ENCODE data around the gene C1QTNF6. TPM values are rescaled to one million over a fixed set of nuclear protein-coding genes. Genes with fewer than 3 reads are reported as not detected.

The C1QTNF6 gene
- total RNA-seq, 1 experiment from 2014 or later, result 15.2 TPM

DNA sequence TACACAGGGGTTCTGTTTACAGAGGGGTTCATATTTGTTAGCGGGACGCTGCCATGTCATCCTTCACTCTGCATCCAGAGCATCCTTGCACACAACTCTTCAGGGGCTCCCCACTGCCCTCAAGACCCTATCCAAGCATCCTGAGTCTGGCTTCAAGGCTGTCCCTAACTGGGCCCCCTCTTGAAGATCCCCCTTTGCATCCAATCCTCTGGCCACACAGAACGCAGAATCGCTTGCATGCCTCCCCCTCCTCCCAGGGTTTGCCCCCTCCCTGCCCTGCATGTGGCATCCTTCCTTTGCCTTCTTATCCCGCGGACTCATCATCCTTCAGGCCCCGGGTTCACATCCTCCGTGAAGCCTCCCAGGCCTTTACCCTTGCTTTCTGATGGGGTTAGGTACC is 18.6 kb downstream of the C1QTNF6 start:
- H3K36me3 ChIP-seq (ENCODE audit: control insufficient read depth in 1 of 2, insufficient read depth in 2 of 2, low read length in 2 of 2), result no peaks in the 10 kb centered on the region
- ChIA-PET CTCF (no interaction called here), POLR2A (no interaction called here), RAD21 (ENCODE audit: low non-redundant PET in 1 of 2, low total read pairs in 2 of 2, uncharacterized antibody in 2 of 2, unreplicated experiment in 2 of 2) (no interaction called here)
- ATAC-seq, result no peak
- BruUV-seq (replicated peaks), result no TSS peak
- H3K27me3 ChIP-seq (ENCODE audit: insufficient read depth, low read length), result no peaks in the 10 kb centered on the region
- H3K9me2 ChIP-seq (ENCODE audit: insufficient read depth), result no peaks in the 10 kb centered on the region
- DNase-seq (ENCODE audit: low read depth, low spot score), result no peak
- peaks cover 0 to 21% of the 10 kb centered on the region in 2 experiments; a peak in 2 of 4 replicates for H3K4me1 ChIP-seq (ENCODE audit: control insufficient read depth in 1 of 2, insufficient read depth in 2 of 2, low read length in 2 of 2)
- H3K9ac ChIP-seq (ENCODE audit: low read length), result no peak overlapping the region
- intact Hi-C loops (cut with micrococcal nuclease), result no loop called here
- H2AFZ ChIP-seq (ENCODE audit: low read depth, low read length, poor library complexity, severe bottlenecking), result no peak overlapping the region
- H3K9me3 ChIP-seq (ENCODE audit: control insufficient read depth in 1 of 2, insufficient read depth in 1 of 2, low read depth in 1 of 2, low read length in 2 of 2), result no peaks in the 10 kb centered on the region
- no peak overlapping the region for H3K27ac ChIP-seq (ENCODE audit: low read depth, low read length)
- H4K20me1 ChIP-seq (ENCODE audit: insufficient read depth), result no peaks in the 10 kb centered on the region
- TF ChIP-seq POLR2A (IDR thresholded peaks at IDR 0.05; ENCODE audit: borderline replicate concordance, extremely low read depth, insufficient read depth, insufficient read length) (no peak), POLR2AphosphoS5 (IDR thresholded peaks at IDR 0.05; ENCODE audit: low read depth, low read length) (no peak), FOSL1 (IDR thresholded peaks at IDR 0.05; ENCODE audit: low read depth) (no peak), SRF (IDR thresholded peaks at IDR 0.05; ENCODE audit: low read depth) (no peak), EZH2 (IDR thresholded peaks at IDR 0.05) (no peak), JUND (IDR thresholded peaks at IDR 0.05) (no peak)
- TF ChIP-seq, protein P1, sequence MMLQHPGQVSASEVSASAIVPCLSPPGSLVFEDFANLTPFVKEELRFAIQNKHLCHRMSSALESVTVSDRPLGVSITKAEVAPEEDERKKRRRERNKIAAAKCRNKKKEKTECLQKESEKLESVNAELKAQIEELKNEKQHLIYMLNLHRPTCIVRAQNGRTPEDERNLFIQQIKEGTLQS (IDR thresholded peaks at IDR 0.05), result no peak
- TF ChIP-seq, protein P2, sequence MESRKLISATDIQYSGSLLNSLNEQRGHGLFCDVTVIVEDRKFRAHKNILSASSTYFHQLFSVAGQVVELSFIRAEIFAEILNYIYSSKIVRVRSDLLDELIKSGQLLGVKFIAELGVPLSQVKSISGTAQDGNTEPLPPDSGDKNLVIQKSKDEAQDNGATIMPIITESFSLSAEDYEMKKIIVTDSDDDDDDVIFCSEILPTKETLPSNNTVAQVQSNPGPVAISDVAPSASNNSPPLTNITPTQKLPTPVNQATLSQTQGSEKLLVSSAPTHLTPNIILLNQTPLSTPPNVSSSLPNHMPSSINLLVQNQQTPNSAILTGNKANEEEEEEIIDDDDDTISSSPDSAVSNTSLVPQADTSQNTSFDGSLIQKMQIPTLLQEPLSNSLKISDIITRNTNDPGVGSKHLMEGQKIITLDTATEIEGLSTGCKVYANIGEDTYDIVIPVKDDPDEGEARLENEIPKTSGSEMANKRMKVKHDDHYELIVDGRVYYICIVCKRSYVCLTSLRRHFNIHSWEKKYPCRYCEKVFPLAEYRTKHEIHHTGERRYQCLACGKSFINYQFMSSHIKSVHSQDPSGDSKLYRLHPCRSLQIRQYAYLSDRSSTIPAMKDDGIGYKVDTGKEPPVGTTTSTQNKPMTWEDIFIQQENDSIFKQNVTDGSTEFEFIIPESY (IDR thresholded peaks at IDR 0.05; ENCODE audit: extremely low read depth, insufficient replicate concordance, low read length), result no peak
- TF ChIP-seq, protein P3, sequence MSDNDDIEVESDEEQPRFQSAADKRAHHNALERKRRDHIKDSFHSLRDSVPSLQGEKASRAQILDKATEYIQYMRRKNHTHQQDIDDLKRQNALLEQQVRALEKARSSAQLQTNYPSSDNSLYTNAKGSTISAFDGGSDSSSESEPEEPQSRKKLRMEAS (IDR thresholded peaks at IDR 0.05), result no peak
- no peak overlapping the region for H3K4me2 ChIP-seq (ENCODE audit: low read length)
- H3K79me2 ChIP-seq (ENCODE audit: insufficient read depth, low read length), result no peaks in the 10 kb centered on the region
- no peak overlapping the region for H3K4me3 ChIP-seq (replicated peaks in 1 of 2; ENCODE audit: low read depth in 1 of 2, low read length in 2 of 2)

All from HCT116 (cell line).